Measurements from ENCODE around the gene PLB1. TPM values are rescaled to one million over a fixed set of nuclear protein-coding genes. Genes with fewer than 3 reads are reported as not detected.
A peak's percentile ranks its signal among the peaks of the same experiment; 100 is the strongest.

PLB1 gene
- total RNA-seq, 1 donor from 2014 or later: 1.6 TPM

DNA sequence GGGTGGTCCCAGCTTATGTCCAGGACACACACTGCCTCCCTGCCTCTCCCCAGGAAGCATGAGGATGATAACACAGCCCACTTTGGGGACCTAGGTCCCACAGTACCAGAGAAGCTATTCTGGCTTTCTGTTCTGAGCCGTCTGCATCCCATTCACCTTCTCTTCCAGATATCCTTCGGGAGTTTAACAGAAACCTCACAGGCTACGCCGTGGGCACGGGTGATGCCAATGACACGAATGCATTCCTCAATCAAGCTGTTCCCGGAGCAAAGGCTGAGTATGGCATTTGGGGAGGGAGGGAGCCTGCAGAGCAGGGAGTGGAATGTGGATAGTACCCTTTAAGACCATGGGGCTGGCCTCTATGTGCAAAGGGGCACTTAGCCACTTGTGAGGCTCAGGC, 102.6 kb downstream of the PLB1 start:
- Histone ChIP-seq H3K4me3 (ENCODE audit: low read depth, low read length) (no peak overlapping the region), H3K36me3 (ENCODE audit: control insufficient read depth, insufficient read depth, low read length) (no peaks in the 10 kb centered on the region), H3K27me3 (ENCODE audit: control insufficient read depth, insufficient read depth, low read length) (no peaks in the 10 kb centered on the region)
- no peak for FAIRE-seq
- DNase-seq (ENCODE audit: low read depth): no peak
- TF ChIP-seq, protein P1, sequence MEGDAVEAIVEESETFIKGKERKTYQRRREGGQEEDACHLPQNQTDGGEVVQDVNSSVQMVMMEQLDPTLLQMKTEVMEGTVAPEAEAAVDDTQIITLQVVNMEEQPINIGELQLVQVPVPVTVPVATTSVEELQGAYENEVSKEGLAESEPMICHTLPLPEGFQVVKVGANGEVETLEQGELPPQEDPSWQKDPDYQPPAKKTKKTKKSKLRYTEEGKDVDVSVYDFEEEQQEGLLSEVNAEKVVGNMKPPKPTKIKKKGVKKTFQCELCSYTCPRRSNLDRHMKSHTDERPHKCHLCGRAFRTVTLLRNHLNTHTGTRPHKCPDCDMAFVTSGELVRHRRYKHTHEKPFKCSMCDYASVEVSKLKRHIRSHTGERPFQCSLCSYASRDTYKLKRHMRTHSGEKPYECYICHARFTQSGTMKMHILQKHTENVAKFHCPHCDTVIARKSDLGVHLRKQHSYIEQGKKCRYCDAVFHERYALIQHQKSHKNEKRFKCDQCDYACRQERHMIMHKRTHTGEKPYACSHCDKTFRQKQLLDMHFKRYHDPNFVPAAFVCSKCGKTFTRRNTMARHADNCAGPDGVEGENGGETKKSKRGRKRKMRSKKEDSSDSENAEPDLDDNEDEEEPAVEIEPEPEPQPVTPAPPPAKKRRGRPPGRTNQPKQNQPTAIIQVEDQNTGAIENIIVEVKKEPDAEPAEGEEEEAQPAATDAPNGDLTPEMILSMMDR (IDR thresholded peaks at IDR 0.05; ENCODE audit: insufficient read depth, low read length, severe bottlenecking): no peak

DNA sequence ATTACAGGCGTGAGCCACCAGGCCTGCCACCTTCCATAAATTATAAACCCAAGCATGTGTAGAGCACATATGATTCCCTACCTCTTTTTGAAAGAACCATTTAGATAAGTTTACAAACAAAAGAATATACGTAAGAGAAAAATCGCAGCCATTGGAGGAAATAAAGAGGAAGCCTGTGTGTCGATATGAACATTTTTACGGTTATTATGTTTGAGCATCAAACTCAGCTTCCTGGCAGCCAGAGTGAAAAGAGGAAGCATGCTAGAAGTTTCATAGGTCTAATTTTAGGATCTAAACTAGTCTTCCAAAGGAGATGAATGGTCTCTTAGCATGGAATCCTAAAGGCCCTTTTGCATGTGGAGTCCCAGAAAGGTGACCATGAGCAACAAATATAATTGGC, 104.3 kb downstream of the PLB1 start:
- Histone ChIP-seq H3K36me3 (ENCODE audit: control insufficient read depth, insufficient read depth, low read length) (no peaks in the 10 kb centered on the region), H3K27me3 (ENCODE audit: control insufficient read depth, insufficient read depth, low read length) (no peaks in the 10 kb centered on the region), H3K4me3 (ENCODE audit: low read depth, low read length) (no peak overlapping the region)
- TF ChIP-seq, protein P1 (IDR thresholded peaks at IDR 0.05; ENCODE audit: insufficient read depth, low read length, severe bottlenecking): no peak
- DNase-seq (ENCODE audit: low read depth) (no peak), FAIRE-seq (no peak)

DNA sequence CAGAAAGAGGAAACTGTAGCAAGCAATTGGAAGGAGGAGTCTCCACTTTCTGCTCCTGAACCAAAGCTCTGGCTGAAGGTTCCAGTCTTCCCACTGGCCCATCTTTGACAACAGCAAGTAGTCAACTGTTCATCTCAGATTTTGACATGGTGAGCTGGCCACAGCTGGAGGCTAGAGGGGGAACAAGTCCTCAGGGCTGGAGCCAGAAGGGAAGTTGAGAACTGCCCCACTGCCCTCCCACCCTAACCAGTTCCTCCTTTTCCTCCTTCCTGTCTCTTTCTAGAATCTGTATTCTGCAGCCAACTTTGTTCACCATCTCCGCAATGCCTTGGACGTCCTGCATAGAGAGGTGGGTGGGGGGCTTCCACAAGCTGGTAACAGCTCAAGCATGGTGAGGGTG, 105.8 kb downstream of the PLB1 start:
- Histone ChIP-seq H3K27me3 (ENCODE audit: control insufficient read depth, insufficient read depth, low read length) (no peaks in the 10 kb centered on the region), H3K36me3 (ENCODE audit: control insufficient read depth, insufficient read depth, low read length) (no peaks in the 10 kb centered on the region), H3K4me3 (ENCODE audit: low read depth, low read length) (no peak overlapping the region)
- peak; percentile 64 for FAIRE-seq
- no peak for DNase-seq (ENCODE audit: low read depth)
- TF ChIP-seq, protein P1 (IDR thresholded peaks at IDR 0.05; ENCODE audit: insufficient read depth, low read length, severe bottlenecking): no peak

DNA sequence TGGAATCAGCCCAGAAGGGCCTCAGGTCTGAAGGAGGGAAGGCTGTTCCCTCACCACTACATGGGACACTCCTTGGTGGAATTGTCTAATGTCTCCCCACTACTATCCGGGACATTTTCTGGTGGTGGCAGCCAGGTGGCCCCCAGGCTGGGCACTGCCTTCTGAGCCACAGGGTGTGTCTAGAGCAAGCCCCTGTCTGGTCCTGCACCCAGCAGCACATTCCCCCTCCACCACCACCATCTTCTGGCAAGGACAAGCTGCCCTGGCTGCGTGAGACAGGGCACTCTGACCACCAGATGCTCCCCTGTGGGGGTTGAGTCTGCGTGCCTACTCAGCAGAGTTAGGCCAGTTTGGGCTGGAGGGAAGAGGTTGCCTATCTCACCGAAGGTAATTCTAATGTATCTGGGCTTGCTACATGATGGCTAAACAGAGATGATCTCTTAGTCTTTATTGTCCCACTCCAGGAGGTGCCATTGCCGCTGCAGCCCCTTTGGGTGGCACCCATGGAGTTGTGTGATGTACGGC, 106.3 kb downstream of the PLB1 start:
- TF ChIP-seq, protein P1 (IDR thresholded peaks at IDR 0.05; ENCODE audit: insufficient read depth, low read length, severe bottlenecking): no peak
- no peak overlapping the region for H3K4me3 ChIP-seq (ENCODE audit: low read depth, low read length)
- H3K27me3 ChIP-seq (ENCODE audit: control insufficient read depth, insufficient read depth, low read length): no peaks in the 10 kb centered on the region
- no peak for FAIRE-seq
- DNase-seq (ENCODE audit: low read depth): no peak
- no peaks in the 10 kb centered on the region for H3K36me3 ChIP-seq (ENCODE audit: control insufficient read depth, insufficient read depth, low read length)

- DNase-seq (ENCODE audit: low read depth) (peak; percentile 33), FAIRE-seq (no peak)
- no peaks in the 10 kb centered on the region for H3K36me3 ChIP-seq (ENCODE audit: control insufficient read depth, insufficient read depth, low read length)
- no peak overlapping the region for H3K4me3 ChIP-seq (ENCODE audit: low read depth, low read length)
- TF ChIP-seq, protein P1 (IDR thresholded peaks at IDR 0.05; ENCODE audit: insufficient read depth, low read length, severe bottlenecking): no peak
- no peaks in the 10 kb centered on the region for H3K27me3 ChIP-seq (ENCODE audit: control insufficient read depth, insufficient read depth, low read length)
Measured at GRCh38 chr2:28602751-28603639, 107.1 kb downstream of the PLB1 start.
